ENCODE measurements around the gene NLK. TPM values are rescaled to one million over a fixed set of nuclear protein-coding genes. Genes with fewer than 3 reads are reported as not detected.

NLK gene
- total RNA-seq, 1 experiment from 2014 or later = 12.8 TPM

DNA sequence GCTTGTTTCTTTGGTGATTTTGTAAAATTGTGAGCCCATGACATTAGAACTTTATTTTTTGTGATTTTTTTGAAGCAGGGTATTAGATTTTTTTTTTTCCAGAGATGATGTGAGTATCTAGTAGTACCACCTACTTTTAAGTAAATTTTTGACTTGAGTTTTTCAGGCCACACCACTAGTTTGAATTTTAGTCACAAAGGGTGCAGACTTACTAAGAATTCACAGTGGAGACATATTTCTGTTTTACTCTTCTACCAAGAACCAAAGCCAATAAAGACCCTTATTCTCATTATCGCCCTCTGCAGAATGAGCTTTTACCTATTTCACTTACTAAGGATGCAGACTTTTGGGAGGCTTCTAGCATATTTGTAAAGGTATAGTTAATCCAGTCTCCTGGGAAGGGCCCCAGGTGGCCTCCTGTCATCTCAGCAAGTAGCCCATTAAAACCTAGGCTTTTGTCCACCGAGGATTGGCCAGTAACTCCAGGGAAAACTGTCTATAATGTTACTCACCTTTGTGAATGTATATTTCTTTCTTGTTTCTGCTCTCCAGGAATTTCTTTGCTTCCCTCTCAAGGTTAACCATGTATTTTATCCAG is 30.6 kb downstream of the NLK start:
- ChIA-PET RAD21 (ENCODE audit: low non-redundant PET in 1 of 2, low total read pairs in 2 of 2, uncharacterized antibody in 2 of 2, unreplicated experiment in 2 of 2) (no interaction called here), POLR2A (no interaction called here), CTCF (no interaction called here)
- Histone ChIP-seq H3K9me3 (ENCODE audit: control insufficient read depth in 1 of 2, insufficient read depth in 1 of 2, low read depth in 1 of 2, low read length in 2 of 2) (no peaks in the 10 kb centered on the region), H3K4me3 (replicated peaks in 1 of 2; ENCODE audit: low read depth in 1 of 2, low read length in 2 of 2) (no peak overlapping the region), H3K36me3 (ENCODE audit: control insufficient read depth in 1 of 2, insufficient read depth in 2 of 2, low read length in 2 of 2) (no peaks in the 10 kb centered on the region), H3K9ac (ENCODE audit: low read length) (no peak overlapping the region), H3K27ac (ENCODE audit: low read depth, low read length) (no peak overlapping the region), H3K79me2 (ENCODE audit: insufficient read depth, low read length) (peaks cover 57% of the 10 kb centered on the region), H4K20me1 (ENCODE audit: insufficient read depth) (no peaks in the 10 kb centered on the region), H3K4me2 (ENCODE audit: low read length) (no peak overlapping the region), H2AFZ (ENCODE audit: low read depth, low read length, poor library complexity, severe bottlenecking) (no peak overlapping the region), H3K4me1 (ENCODE audit: control insufficient read depth in 1 of 2, insufficient read depth in 2 of 2, low read length in 2 of 2) (no peaks in the 10 kb centered on the region), H3K27me3 (ENCODE audit: insufficient read depth, low read length) (no peaks in the 10 kb centered on the region), H3K9me2 (ENCODE audit: insufficient read depth) (no peaks in the 10 kb centered on the region)
- BruUV-seq (replicated peaks) = no TSS peak
- DNase-seq (ENCODE audit: low read depth, low spot score) (no peak), ATAC-seq (no peak)
- TF ChIP-seq POLR2AphosphoS5 (IDR thresholded peaks at IDR 0.05; ENCODE audit: low read depth, low read length) (no peak), CTCF (IDR thresholded peaks at IDR 0.05 in 2 of 3, conservative IDR thresholded peaks at IDR 0.05 in 1 of 3; ENCODE audit: borderline replicate concordance in 1 of 3, insufficient read depth in 1 of 3, low read depth in 2 of 3, low read length in 2 of 3) (no peak)
- TF ChIP-seq, protein P1, sequence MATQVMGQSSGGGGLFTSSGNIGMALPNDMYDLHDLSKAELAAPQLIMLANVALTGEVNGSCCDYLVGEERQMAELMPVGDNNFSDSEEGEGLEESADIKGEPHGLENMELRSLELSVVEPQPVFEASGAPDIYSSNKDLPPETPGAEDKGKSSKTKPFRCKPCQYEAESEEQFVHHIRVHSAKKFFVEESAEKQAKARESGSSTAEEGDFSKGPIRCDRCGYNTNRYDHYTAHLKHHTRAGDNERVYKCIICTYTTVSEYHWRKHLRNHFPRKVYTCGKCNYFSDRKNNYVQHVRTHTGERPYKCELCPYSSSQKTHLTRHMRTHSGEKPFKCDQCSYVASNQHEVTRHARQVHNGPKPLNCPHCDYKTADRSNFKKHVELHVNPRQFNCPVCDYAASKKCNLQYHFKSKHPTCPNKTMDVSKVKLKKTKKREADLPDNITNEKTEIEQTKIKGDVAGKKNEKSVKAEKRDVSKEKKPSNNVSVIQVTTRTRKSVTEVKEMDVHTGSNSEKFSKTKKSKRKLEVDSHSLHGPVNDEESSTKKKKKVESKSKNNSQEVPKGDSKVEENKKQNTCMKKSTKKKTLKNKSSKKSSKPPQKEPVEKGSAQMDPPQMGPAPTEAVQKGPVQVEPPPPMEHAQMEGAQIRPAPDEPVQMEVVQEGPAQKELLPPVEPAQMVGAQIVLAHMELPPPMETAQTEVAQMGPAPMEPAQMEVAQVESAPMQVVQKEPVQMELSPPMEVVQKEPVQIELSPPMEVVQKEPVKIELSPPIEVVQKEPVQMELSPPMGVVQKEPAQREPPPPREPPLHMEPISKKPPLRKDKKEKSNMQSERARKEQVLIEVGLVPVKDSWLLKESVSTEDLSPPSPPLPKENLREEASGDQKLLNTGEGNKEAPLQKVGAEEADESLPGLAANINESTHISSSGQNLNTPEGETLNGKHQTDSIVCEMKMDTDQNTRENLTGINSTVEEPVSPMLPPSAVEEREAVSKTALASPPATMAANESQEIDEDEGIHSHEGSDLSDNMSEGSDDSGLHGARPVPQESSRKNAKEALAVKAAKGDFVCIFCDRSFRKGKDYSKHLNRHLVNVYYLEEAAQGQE (IDR thresholded peaks at IDR 0.05; ENCODE audit: low read depth) = no peak
- TF ChIP-seq, protein P2, sequence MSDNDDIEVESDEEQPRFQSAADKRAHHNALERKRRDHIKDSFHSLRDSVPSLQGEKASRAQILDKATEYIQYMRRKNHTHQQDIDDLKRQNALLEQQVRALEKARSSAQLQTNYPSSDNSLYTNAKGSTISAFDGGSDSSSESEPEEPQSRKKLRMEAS (IDR thresholded peaks at IDR 0.05) = no peak
- intact Hi-C loops (cut with micrococcal nuclease) = no loop called here

Measured in HCT116 (cell line).